Measurements from ENCODE around the gene AJAP1.

Gene AJAP1

DNA sequence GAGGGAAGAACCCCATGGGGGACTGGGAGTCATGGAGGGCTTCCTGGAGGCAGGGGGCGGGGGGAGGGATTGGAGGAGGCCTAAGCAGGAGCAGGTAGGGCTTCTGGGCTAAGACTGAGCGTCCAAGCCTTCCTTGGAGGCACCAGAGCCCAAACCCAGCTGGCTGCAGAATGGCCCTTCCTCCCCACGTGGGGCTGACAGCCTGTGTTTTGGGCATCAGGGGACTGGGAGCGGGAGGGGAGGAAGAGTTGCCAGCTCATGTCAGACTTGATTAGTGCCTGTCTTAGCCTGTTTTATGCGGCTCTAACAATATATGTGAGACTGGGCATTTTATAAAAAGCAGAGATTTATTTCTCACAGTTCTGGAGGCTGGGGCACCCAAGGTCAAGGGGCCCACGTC lies 38.9 kb downstream of the AJAP1 start:
- no peak overlapping the region for H3K27ac ChIP-seq (ENCODE audit: low read length)
- H3K9ac ChIP-seq (ENCODE audit: low read length): no peak overlapping the region
- no peaks in the 10 kb centered on the region for H4K20me1 ChIP-seq (ENCODE audit: insufficient read depth, low read length)
- H2AFZ ChIP-seq (ENCODE audit: low read depth, low read length): no peak overlapping the region
- H3K4me2 ChIP-seq (ENCODE audit: low read length): no peak overlapping the region
- no peaks in the 10 kb centered on the region for H3K36me3 ChIP-seq (replicated peaks; ENCODE audit: low read depth, low read length)
- H3K79me2 ChIP-seq (ENCODE audit: low read length): no peaks in the 10 kb centered on the region
- no peaks in the 10 kb centered on the region for H3K4me1 ChIP-seq (ENCODE audit: low read length)
- no peak for TF ChIP-seq EZH2phosphoT487 (IDR thresholded peaks at IDR 0.05; ENCODE audit: low read depth)
- TF ChIP-seq, protein P1, sequence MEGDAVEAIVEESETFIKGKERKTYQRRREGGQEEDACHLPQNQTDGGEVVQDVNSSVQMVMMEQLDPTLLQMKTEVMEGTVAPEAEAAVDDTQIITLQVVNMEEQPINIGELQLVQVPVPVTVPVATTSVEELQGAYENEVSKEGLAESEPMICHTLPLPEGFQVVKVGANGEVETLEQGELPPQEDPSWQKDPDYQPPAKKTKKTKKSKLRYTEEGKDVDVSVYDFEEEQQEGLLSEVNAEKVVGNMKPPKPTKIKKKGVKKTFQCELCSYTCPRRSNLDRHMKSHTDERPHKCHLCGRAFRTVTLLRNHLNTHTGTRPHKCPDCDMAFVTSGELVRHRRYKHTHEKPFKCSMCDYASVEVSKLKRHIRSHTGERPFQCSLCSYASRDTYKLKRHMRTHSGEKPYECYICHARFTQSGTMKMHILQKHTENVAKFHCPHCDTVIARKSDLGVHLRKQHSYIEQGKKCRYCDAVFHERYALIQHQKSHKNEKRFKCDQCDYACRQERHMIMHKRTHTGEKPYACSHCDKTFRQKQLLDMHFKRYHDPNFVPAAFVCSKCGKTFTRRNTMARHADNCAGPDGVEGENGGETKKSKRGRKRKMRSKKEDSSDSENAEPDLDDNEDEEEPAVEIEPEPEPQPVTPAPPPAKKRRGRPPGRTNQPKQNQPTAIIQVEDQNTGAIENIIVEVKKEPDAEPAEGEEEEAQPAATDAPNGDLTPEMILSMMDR (IDR thresholded peaks at IDR 0.05; ENCODE audit: low read depth, low read length): no peak
- no peaks in the 10 kb centered on the region for H3K27me3 ChIP-seq (ENCODE audit: low read depth, low read length)
- H3K4me3 ChIP-seq (ENCODE audit: low read length): no peak overlapping the region
- H3K9me3 ChIP-seq (ENCODE audit: insufficient read depth, low read length): no peaks in the 10 kb centered on the region

DNA sequence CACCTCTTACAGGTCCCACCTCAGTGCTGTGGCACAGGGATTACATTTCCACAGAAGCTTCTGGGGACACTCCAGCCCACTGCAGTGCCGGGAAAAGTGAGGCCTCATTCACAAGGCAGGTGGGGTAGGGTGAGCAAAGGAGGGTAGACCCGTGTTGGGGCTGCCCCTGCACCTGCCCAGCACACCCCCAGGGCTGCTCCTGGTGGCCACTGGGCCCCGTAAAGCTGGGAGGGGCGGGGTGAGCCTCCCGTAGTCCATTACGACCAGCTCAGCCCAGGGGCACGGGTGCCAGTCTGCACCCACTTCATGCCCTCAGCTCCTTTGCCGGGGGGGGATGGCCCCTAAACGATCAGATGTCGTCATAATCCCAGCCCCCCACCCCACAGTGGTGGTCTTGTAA lies 39.5 kb downstream of the AJAP1 start:
- no peak overlapping the region for H3K4me2 ChIP-seq (ENCODE audit: low read length)
- no peak overlapping the region for H2AFZ ChIP-seq (ENCODE audit: low read depth, low read length)
- no peaks in the 10 kb centered on the region for H3K4me1 ChIP-seq (ENCODE audit: low read length)
- TF ChIP-seq, protein P1 (IDR thresholded peaks at IDR 0.05; ENCODE audit: low read depth, low read length): no peak
- TF ChIP-seq EZH2phosphoT487 (IDR thresholded peaks at IDR 0.05; ENCODE audit: low read depth): no peak
- H3K9me3 ChIP-seq (ENCODE audit: insufficient read depth, low read length): no peaks in the 10 kb centered on the region
- no peaks in the 10 kb centered on the region for H4K20me1 ChIP-seq (ENCODE audit: insufficient read depth, low read length)
- no peak overlapping the region for H3K27ac ChIP-seq (ENCODE audit: low read length)
- no peaks in the 10 kb centered on the region for H3K79me2 ChIP-seq (ENCODE audit: low read length)
- no peak overlapping the region for H3K4me3 ChIP-seq (ENCODE audit: low read length)
- no peak overlapping the region for H3K9ac ChIP-seq (ENCODE audit: low read length)
- no peaks in the 10 kb centered on the region for H3K36me3 ChIP-seq (replicated peaks; ENCODE audit: low read depth, low read length)
- no peaks in the 10 kb centered on the region for H3K27me3 ChIP-seq (ENCODE audit: low read depth, low read length)

DNA sequence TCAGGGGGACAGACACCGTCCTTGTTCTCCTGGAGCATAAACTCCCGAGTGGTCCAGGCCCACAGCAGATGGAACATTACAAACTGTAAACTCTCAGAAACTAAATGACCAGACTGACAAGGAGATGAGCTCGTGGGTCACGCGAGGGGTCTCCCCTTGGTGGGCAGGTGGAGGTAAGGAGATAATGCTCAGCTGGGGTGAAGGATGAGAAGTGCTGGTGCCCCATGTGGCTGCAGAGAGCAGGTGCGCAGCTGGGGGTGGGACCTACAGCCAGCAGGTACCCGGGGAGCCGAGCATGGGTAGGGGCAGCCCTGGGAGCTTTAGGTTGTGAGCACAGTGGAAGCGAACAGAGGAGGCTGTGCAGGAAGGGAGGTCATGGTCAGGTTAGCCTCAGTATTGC lies 40.1 kb downstream of the AJAP1 start:
- TF ChIP-seq EZH2phosphoT487 (IDR thresholded peaks at IDR 0.05; ENCODE audit: low read depth): no peak
- TF ChIP-seq, protein P1 (IDR thresholded peaks at IDR 0.05; ENCODE audit: low read depth, low read length): no peak; the same call in 1 of the 2 replicates

DNA sequence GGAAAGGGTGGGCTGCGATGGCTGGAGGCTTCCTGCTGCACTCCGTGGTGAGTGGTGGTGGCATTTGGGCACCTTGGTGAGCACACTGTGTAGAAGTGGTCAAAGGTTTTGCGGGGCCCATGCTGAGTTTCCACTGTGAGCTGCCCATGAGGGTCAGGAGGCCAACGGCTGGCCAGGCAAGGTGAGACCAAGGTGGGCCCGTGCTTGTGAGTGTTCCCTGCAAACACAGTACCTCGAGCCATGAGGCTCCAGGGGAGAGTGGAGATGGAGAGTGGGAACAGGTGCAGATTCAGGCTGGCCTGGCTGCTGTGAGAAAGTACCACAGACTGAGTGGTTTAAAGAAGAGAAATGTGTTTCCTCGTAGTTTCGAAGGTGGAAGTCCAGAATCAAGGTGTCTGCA lies 40.8 kb downstream of the AJAP1 start:
- H3K4me1 ChIP-seq (ENCODE audit: low read length): no peaks in the 10 kb centered on the region
- H3K27me3 ChIP-seq (ENCODE audit: low read depth, low read length): no peaks in the 10 kb centered on the region
- no peak for TF ChIP-seq EZH2phosphoT487 (IDR thresholded peaks at IDR 0.05; ENCODE audit: low read depth)
- TF ChIP-seq, protein P1 (IDR thresholded peaks at IDR 0.05; ENCODE audit: low read depth, low read length): no peak
- no peaks in the 10 kb centered on the region for H3K79me2 ChIP-seq (ENCODE audit: low read length)
- no peak overlapping the region for H3K27ac ChIP-seq (ENCODE audit: low read length)
- no peak overlapping the region for H3K4me3 ChIP-seq (ENCODE audit: low read length)
- H2AFZ ChIP-seq (ENCODE audit: low read depth, low read length): no peak overlapping the region
- no peaks in the 10 kb centered on the region for H3K9me3 ChIP-seq (ENCODE audit: insufficient read depth, low read length)
- H4K20me1 ChIP-seq (ENCODE audit: insufficient read depth, low read length): no peaks in the 10 kb centered on the region
- H3K36me3 ChIP-seq (replicated peaks; ENCODE audit: low read depth, low read length): no peaks in the 10 kb centered on the region
- no peak overlapping the region for H3K9ac ChIP-seq (ENCODE audit: low read length)
- no peak overlapping the region for H3K4me2 ChIP-seq (ENCODE audit: low read length)

More for the DNA sequence above, 40.1 kb downstream of the AJAP1 start:
- Histone ChIP-seq H4K20me1 (ENCODE audit: insufficient read depth, low read length) (no peaks in the 10 kb centered on the region), H3K4me3 (ENCODE audit: low read length) (no peak overlapping the region), H3K79me2 (ENCODE audit: low read length) (no peaks in the 10 kb centered on the region), H3K27ac (ENCODE audit: low read length) (no peak overlapping the region), H3K4me2 (ENCODE audit: low read length) (no peak overlapping the region), H3K36me3 (replicated peaks; ENCODE audit: low read depth, low read length) (no peaks in the 10 kb centered on the region), H2AFZ (ENCODE audit: low read depth, low read length) (no peak overlapping the region), H3K9me3 (ENCODE audit: insufficient read depth, low read length) (no peaks in the 10 kb centered on the region), H3K4me1 (ENCODE audit: low read length) (no peaks in the 10 kb centered on the region), H3K9ac (ENCODE audit: low read length) (no peak overlapping the region), H3K27me3 (ENCODE audit: low read depth, low read length) (no peaks in the 10 kb centered on the region)

Data from OCI-LY3 (cell line).